Activated CD8-positive, alpha-beta memory T cell treated with anti-CD3 and anti-CD28 coated beads, Interleukin-2, amount 50 U/mL, for 1 hour (primary cell): ENCODE measurements around the gene PRRX1.

ENCODE experiments used
- DNase-seq: peaks from one replicate; pipeline ENCODE4 v3.0.0-alpha.2; 2020; ENCODE audit errors: extremely low read depth

The PRRX1 gene

DNA sequence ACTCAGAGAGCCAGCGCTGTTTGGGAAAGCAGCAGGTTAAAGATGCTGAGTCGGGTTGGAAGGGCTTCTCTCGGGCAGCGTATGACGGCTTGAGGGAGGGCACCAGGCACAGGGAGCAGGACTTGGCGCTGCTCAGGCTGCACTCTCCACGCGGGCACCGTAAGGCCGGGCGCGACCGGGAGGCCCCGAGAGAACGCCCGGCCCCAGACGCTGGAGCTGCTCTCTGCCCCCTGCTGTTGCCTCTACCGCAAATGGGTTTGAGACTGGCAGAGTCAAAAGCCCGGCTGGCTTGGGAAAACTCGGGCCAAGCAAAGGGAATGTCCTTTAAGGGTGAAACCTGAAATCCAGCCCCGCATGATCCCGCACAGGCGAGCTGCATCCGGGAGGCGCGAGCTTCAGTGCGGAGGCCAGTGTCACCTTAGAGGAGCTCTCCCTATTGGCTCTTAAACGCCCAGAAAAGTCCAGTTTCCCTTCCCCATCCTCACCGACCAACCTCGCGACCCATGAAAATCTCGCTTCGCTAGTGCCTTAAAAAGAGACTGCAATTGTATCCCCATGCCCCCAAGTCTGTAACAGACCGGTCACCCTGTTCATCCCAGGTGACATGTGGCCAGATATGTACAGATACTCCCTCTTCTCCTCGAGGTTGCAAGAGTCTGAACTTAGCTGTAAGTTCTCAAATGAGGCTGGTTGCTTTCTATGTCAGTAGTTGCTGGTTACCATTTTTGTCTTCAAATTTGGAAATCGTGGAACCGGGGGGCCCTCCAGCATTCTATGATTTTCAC is 1.1 kb downstream of the PRRX1 start:
- DNase-seq = no peak

GRCh38 chr1:170665629-170666028 is 1.7 kb downstream of the PRRX1 start:
- DNase-seq = no peak

GRCh38 chr1:170666541-170667254 is 2.8 kb downstream of the PRRX1 start:
- DNase-seq = no peak

DNA sequence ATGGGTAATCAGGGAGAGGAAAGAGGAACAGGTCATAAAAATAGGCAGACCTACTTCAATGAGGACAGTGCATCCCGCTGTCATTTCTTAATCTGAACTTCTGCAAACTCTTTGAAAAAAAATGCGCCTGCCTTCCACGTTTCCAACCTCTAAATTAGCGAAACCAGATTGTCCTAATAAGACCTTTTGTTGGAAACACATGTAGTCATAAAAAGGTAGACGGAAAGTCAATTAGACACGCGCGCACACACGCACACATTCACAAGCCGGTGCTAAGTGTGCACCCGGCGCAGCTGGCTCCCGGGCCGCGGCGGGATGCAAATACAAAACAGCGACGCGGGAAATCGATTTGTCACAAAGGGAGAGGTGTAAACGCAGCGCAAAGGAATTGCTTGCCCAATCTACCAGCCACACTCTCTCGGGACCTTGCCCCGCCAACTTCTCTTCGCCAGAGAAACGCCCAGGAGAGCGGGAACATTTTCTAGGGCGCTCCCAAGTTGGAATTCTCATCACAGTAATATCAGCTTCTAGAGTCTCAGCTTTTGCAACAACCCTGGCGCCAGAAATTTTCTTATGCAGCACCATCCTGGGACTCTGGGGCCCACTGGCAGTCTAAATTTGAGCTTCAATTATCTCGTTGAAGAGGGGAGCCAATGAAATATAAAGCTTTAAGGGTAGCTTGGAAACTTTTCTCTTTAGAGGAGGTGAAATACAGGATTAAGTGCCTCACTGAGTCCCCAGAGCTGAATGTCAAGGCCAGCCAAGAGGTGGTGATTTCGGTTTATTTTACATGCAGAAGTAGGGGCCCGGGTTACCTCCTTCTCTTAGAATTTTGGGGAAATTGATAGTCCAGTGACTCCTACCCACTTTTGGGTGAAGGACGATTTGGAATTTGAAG is 4.5 kb downstream of the PRRX1 start:
- DNase-seq = no peak

GRCh38 chr1:170669107-170669445 is 5.1 kb downstream of the PRRX1 start:
- no peak for DNase-seq

GRCh38 chr1:170669586-170670530 is 5.9 kb downstream of the PRRX1 start:
- DNase-seq = no peak

DNA sequence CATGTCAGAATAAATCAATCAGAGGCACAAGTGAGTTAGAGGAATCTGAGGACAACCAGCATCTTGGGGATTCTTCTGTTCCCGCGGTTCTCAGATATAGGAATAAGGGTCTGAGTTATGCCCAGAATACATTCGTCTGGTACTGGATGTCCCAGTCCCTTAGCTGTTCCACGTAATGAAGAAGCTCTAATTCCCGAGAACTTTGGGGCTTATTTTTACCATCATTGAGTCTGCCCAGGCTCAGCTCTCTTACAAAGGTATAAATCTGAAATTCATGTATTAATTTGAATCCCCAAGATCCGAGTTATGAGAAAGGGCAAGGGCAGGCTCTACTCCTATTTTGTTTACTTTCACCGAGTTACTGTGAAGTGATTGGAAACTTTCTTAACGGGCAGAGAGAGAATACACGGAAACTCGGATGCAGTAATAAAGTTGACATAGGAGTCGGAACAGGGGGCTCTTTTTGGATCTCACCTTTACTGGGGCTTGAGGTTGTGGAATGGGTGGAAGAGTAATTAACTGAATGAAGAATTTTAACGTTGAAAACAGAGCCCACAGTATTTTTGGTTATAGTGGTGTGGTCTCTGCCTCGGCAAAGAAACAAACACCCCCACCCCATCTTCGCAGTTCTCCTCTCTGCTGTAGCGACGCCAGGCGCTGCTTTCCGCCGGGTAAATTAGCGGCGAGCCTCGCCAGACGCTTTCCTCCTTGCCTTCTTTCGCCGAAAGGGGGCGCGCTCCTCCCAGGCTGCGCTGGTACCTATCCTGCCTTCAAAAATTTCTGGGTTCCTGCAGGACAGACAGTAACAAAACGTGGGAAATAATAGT is 7.1 kb downstream of the PRRX1 start:
- DNase-seq = no peak

- no peak for DNase-seq
These were observed 7.7 kb downstream of the PRRX1 start for GRCh38 chr1:170671629-170671963.

DNA sequence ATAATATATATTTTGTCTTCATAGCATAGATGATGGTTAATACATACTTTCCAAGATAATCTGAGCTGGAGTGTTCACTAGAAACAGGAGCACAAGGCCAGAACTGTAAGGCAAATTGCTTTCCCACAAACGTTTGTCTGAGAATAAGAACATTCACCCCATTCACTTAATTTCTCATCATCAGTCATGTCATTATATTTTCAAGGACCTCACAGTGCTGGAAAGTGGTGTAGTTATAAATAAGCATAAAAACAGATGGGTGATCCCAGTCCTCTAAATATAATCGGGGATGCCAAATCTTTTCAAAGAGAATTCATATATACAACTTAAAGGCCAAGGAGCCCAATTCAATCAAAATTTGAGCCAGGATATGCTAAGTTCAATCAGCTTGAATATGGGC is 8.4 kb downstream of the PRRX1 start:
- no peak for DNase-seq

DNA sequence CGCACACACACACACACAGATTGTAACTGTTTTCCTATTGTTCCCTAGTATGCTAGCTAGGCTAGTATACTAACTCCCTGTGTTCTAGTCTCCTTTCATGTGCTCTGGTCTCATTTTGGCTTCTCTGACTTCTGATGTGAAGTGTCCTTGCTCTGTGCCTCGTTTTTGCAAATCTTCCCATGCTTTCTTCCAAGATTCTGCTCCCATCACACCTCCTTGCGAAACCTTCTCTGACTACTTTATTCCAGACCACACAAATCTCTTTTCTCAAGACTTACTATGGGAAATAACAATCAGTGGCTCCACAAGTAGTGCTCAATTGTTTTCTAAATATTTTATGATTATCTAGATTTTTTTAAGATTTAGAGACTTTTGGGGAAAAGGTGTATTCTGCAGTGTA is 10.3 kb downstream of the PRRX1 start:
- no peak for DNase-seq

GRCh38 chr1:170674986-170675385 is 11.1 kb downstream of the PRRX1 start:
- DNase-seq = no peak

DNA sequence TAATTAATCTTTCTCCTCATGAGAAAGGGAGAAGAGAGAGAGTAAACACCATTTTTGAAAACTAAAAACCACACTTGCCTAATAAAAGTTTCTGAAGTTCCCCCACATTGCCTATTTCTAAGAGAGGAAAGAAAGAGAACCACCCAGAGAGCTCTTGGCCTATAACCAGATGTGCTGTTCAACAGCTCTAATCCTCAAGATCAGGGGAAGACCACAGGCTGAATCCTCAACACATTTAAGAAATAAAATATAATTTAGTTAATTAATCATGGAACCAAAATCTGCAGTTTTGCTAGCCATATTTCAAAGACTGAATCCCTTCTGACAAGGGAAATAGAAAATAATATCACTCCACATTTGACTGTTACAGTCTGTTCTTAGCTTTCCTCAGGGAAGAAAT is 11.9 kb downstream of the PRRX1 start:
- no peak for DNase-seq

DNA sequence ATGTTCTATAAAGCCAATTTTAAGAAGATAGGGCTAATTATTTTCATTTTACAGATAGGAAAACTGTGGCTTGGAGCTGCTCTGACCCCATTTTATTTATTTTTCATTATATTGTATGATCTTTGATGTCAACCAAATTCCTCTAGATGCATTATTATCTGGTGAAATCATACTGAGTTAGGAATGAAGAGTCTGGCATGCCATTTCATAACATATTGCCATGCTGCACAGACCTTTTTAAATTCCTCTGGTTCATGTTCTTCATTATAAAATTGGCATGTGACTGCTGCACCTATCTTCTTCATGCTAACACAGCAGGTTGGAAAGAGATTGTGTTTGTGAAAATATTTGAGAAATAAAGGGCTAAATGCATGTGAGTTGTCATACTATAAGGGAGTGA is 12.7 kb downstream of the PRRX1 start:
- no peak for DNase-seq

- no peak for DNase-seq
These were observed 14.2 kb downstream of the PRRX1 start for GRCh38 chr1:170678027-170678600.

DNA sequence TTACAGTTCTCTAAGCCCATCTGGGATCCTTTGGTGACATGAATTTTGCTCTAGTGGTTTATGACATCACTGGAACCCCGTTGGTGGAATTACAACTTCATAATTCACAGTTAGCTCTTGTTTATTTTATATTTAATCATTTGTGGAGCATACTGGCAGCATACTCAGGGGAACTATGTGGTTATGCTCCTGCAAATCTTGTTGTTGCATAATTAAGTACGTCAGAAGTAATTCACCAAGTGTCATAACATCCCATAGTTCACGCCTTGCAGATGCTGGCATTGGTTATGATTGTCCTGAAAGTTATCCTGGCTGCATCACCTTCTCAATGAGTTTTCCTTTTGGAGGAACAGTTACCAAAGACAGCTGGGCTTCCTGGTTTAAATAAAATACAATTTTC is 16.5 kb downstream of the PRRX1 start:
- DNase-seq = no peak

DNA sequence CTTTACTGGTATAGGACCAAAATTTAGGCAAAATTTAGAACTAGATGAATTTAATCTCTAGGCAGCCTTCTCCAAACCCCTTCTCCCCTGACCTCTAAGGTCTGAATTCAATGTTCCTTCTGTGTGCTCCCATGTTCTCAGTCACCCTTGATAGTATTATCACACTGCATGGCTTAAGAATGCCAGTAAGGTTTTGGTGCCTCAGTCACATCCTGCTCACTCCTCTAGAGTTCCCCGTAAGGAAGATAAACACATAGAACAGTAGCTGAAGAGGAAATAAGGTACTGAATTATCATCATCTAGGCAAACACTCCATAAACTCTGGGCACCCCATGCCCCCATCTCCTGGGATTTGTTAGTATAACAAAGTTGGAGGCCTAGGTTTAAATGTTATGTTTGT is 18.2 kb downstream of the PRRX1 start:
- DNase-seq = no peak

DNA sequence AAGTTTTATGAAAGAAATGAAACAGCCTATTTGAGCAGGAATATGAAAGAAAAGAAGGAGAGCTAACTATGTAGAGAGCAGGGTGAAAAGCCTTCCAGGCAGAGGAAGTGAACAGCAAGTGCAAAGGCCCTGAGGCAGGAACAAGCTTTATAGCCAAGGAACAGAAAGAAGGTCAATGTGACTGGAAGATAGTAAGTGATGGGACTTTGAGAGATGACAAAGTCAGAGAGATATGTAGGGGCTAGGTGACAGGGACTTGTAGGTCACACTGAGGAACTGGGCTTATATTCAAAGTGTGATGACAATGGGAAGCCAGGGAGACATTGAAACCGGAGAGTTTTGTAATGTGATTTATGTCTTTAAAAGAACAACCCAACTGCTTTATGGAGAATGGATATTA is 18.9 kb downstream of the PRRX1 start:
- DNase-seq = no peak

GRCh38 chr1:170685166-170685565 is 21.2 kb downstream of the PRRX1 start:
- no peak for DNase-seq

DNA sequence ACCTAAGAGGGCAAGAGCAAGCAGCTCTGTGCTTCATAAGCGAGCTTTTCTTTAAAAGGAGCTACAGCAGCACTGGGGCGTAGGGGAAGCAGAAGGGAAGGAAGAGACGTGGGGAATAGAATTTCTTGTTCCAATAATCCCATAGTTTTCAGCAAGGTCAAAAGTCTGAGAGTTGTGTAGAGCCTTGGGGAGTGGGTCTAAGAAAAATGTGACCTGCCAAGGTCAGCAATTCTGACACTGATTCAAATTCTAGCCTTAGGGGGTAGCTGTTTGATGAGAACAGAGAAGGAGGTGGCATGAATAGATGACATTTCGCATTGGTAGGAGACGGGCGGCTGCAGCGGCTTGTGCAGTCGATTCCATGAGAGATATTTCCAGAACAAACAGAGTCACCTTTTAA is 22.4 kb downstream of the PRRX1 start:
- DNase-seq = no peak

DNA sequence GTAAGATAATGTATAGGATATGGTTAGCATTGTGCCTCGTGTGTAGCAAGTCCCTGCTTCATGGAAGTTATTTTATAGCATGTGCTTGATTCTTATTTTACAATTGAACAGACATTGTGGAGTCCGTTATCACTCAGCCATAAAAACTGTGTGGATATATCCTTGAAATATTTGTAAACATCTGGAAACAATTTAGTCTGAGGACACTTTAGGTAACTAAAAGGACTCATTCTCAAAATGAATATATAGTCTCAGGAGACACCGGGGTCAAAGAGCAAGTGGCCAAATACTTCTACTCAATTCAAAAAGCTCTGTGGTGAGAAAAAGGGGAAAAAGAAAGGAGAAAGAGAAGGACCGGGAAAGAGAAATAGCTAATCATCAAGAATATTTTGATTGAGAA is 23.7 kb downstream of the PRRX1 start:
- no peak for DNase-seq
